ENCODE data around the gene TST.

DNA sequence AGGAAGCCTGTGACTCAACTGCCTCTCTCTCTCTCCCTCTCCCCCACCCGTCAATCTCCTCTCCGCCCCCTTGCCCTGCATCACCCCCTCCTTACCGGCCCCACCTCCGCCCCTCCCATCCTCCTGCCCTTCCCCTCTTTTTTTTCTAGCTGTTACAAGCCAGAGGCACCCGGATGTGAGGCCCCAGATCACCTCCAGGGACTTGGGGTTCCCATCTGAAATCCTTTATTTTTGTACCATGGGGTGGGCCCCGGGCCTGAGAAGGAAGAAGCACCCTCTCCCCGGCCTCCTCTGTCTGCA is 43.1 kb upstream of the TST start:
- TF ChIP-seq GABPA (IDR thresholded peaks at IDR 0.05; ENCODE audit: borderline replicate concordance, insufficient read depth, low read length) (no peak), EP300 (IDR thresholded peaks at IDR 0.05; ENCODE audit: borderline replicate concordance in 1 of 2, low read depth in 2 of 2, low read length in 2 of 2) (no peak), EZH2 (IDR thresholded peaks at IDR 0.05; ENCODE audit: low read depth, low read length, severe bottlenecking) (no peak), JUND (IDR thresholded peaks at IDR 0.05; ENCODE audit: low read length) (no peak), YY1 (IDR thresholded peaks at IDR 0.05; ENCODE audit: low read depth, low read length) (no peak), POLR2AphosphoS5 (IDR thresholded peaks at IDR 0.05; ENCODE audit: low read depth, low read length) (no peak), JUN (IDR thresholded peaks at IDR 0.05; ENCODE audit: low read depth, low read length) (no peak), RAD21 (IDR thresholded peaks at IDR 0.05 in 1 of 2, conservative IDR thresholded peaks at IDR 0.05 in 1 of 2; ENCODE audit: low read depth in 2 of 2, low read length in 2 of 2) (no peak), ZNF274 (IDR thresholded peaks at IDR 0.05; ENCODE audit: borderline replicate concordance, extremely low read depth, low read length) (no peak)
- TF ChIP-seq, protein P1, sequence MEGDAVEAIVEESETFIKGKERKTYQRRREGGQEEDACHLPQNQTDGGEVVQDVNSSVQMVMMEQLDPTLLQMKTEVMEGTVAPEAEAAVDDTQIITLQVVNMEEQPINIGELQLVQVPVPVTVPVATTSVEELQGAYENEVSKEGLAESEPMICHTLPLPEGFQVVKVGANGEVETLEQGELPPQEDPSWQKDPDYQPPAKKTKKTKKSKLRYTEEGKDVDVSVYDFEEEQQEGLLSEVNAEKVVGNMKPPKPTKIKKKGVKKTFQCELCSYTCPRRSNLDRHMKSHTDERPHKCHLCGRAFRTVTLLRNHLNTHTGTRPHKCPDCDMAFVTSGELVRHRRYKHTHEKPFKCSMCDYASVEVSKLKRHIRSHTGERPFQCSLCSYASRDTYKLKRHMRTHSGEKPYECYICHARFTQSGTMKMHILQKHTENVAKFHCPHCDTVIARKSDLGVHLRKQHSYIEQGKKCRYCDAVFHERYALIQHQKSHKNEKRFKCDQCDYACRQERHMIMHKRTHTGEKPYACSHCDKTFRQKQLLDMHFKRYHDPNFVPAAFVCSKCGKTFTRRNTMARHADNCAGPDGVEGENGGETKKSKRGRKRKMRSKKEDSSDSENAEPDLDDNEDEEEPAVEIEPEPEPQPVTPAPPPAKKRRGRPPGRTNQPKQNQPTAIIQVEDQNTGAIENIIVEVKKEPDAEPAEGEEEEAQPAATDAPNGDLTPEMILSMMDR (IDR thresholded peaks at IDR 0.05; ENCODE audit: control extremely low read depth in 1 of 3, insufficient read depth in 1 of 3, low read depth in 1 of 3, low read length in 3 of 3), result no peak
- TF ChIP-seq, protein P2, sequence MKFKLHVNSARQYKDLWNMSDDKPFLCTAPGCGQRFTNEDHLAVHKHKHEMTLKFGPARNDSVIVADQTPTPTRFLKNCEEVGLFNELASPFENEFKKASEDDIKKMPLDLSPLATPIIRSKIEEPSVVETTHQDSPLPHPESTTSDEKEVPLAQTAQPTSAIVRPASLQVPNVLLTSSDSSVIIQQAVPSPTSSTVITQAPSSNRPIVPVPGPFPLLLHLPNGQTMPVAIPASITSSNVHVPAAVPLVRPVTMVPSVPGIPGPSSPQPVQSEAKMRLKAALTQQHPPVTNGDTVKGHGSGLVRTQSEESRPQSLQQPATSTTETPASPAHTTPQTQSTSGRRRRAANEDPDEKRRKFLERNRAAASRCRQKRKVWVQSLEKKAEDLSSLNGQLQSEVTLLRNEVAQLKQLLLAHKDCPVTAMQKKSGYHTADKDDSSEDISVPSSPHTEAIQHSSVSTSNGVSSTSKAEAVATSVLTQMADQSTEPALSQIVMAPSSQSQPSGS (IDR thresholded peaks at IDR 0.05; ENCODE audit: low read length), result no peak

All from H1 (cell line).